ENCODE measurements around the gene CCDC179. TPM values are rescaled to one million over a fixed set of nuclear protein-coding genes. Genes with fewer than 3 reads are reported as not detected.

The CCDC179 gene
- total RNA-seq, 4 donors from 2014 or later = not detected

GRCh38 chr11:22822203-22822602 is 38.1 kb downstream of the CCDC179 start:
- no peaks in the 10 kb centered on the region for H3K27me3 ChIP-seq
- no peaks in the 10 kb centered on the region for H3K9me3 ChIP-seq
- H3K4me3 ChIP-seq = no peak overlapping the region
- no peak for DNase-seq (ENCODE audit: extremely low spot score)
- no peaks in the 10 kb centered on the region for H3K4me1 ChIP-seq
- TF ChIP-seq CTCF (IDR thresholded peaks at IDR 0.05) = no peak
- no peak for TF ChIP-seq POLR2AphosphoS5 (IDR thresholded peaks at IDR 0.05)
- no peak for TF ChIP-seq EP300 (IDR thresholded peaks at IDR 0.05)
- no peak for TF ChIP-seq POLR2A (IDR thresholded peaks at IDR 0.05; ENCODE audit: low read depth)
- peaks cover 3 to 82% (median 40%) of the 10 kb centered on the region in 4 donors for H3K36me3 ChIP-seq
- intact Hi-C loops (cut with DNase I) = loop anchor here (10.0 kb wide), 1 partner anchor 197 kb away; the partner anchor contains the start of gene FANCF
- H3K27ac ChIP-seq (replicated peaks in 1 of 4) = no peak overlapping the region
- WGBS = 94% methylated on average over 2 of the region's 2 CpGs

- no peak for DNase-seq (ENCODE audit: extremely low spot score)
- 76% methylated on average over 3 of the region's 3 CpGs for WGBS
- Histone ChIP-seq H3K27me3 (no peaks in the 10 kb centered on the region), H3K36me3 (no peaks in the 10 kb centered on the region), H3K4me1 (peaks cover 0 to 10% (median 4%) of the 10 kb centered on the region in 4 donors), H3K27ac (replicated peaks in 1 of 4) (no peak overlapping the region), H3K4me3 (no peak overlapping the region), H3K9me3 (no peaks in the 10 kb centered on the region)
- intact Hi-C loops (cut with DNase I) = no loop called here
- TF ChIP-seq CTCF (IDR thresholded peaks at IDR 0.05) (no peak), POLR2A (IDR thresholded peaks at IDR 0.05; ENCODE audit: low read depth) (no peak), POLR2AphosphoS5 (IDR thresholded peaks at IDR 0.05) (no peak), EP300 (IDR thresholded peaks at IDR 0.05) (no peak)
Measured at GRCh38 chr11:22809893-22810292, 50.4 kb downstream of the CCDC179 start.

GRCh38 chr11:22808571-22809197 is 51.6 kb downstream of the CCDC179 start:
- WGBS = 87% methylated on average over 3 of the region's 3 CpGs
- no peak for DNase-seq (ENCODE audit: extremely low spot score)
- Histone ChIP-seq H3K9me3 (no peaks in the 10 kb centered on the region), H3K27ac (replicated peaks in 1 of 4) (no peak overlapping the region), H3K4me3 (no peak overlapping the region), H3K27me3 (no peaks in the 10 kb centered on the region), H3K4me1 (peaks cover 0 to 10% (median 4%) of the 10 kb centered on the region in 4 donors), H3K36me3 (no peaks in the 10 kb centered on the region)
- no peak for TF ChIP-seq EP300 (IDR thresholded peaks at IDR 0.05)
- no peak for TF ChIP-seq CTCF (IDR thresholded peaks at IDR 0.05)
- no peak for TF ChIP-seq POLR2A (IDR thresholded peaks at IDR 0.05; ENCODE audit: low read depth)
- no peak for TF ChIP-seq POLR2AphosphoS5 (IDR thresholded peaks at IDR 0.05)
- intact Hi-C loops (cut with DNase I) = no loop called here

GRCh38 chr11:22807855-22808570 is 52.3 kb downstream of the CCDC179 start:
- TF ChIP-seq POLR2A (IDR thresholded peaks at IDR 0.05; ENCODE audit: low read depth) = no peak
- TF ChIP-seq POLR2AphosphoS5 (IDR thresholded peaks at IDR 0.05) = no peak
- no peak for TF ChIP-seq EP300 (IDR thresholded peaks at IDR 0.05)
- TF ChIP-seq CTCF (IDR thresholded peaks at IDR 0.05) = no peak
- intact Hi-C loops (cut with DNase I) = no loop called here
- 76% methylated on average over 2 of the region's 2 CpGs for WGBS
- no peak overlapping the region for H3K4me3 ChIP-seq
- no peaks in the 10 kb centered on the region for H3K9me3 ChIP-seq
- H3K27me3 ChIP-seq = no peaks in the 10 kb centered on the region
- H3K4me1 ChIP-seq = peaks cover 0 to 10% (median 4%) of the 10 kb centered on the region in 4 donors
- H3K36me3 ChIP-seq = no peaks in the 10 kb centered on the region
- DNase-seq (ENCODE audit: extremely low spot score) = no peak
- H3K27ac ChIP-seq (replicated peaks in 1 of 4) = no peak overlapping the region

Data from esophagus muscularis mucosa (tissue), 4 donors.